Measurements from ENCODE around the gene PCBD2. TPM values are rescaled to one million over a fixed set of nuclear protein-coding genes. Genes with fewer than 3 reads are reported as not detected.

PCBD2 gene
- polyA plus RNA-seq, 1 experiment: 3.3 TPM

- TF ChIP-seq, protein P1, sequence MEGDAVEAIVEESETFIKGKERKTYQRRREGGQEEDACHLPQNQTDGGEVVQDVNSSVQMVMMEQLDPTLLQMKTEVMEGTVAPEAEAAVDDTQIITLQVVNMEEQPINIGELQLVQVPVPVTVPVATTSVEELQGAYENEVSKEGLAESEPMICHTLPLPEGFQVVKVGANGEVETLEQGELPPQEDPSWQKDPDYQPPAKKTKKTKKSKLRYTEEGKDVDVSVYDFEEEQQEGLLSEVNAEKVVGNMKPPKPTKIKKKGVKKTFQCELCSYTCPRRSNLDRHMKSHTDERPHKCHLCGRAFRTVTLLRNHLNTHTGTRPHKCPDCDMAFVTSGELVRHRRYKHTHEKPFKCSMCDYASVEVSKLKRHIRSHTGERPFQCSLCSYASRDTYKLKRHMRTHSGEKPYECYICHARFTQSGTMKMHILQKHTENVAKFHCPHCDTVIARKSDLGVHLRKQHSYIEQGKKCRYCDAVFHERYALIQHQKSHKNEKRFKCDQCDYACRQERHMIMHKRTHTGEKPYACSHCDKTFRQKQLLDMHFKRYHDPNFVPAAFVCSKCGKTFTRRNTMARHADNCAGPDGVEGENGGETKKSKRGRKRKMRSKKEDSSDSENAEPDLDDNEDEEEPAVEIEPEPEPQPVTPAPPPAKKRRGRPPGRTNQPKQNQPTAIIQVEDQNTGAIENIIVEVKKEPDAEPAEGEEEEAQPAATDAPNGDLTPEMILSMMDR (IDR thresholded peaks at IDR 0.05; ENCODE audit: insufficient read depth, low read depth, low read length): no peak
- Histone ChIP-seq H3K4me3 (ENCODE audit: low read depth, low read length) (no peak overlapping the region), H3K27me3 (ENCODE audit: control insufficient read depth, insufficient read depth, low read length) (no peaks in the 10 kb centered on the region), H3K36me3 (ENCODE audit: control insufficient read depth, insufficient read depth, low read length) (no peaks in the 10 kb centered on the region)
- CTCF ChIA-PET: interaction anchor here (0.6 to 1.5 kb wide), 2 partner anchors 41 to 268 kb away, joined by 3 read pairs; partner anchors contain the start of gene PCBD2
- DNase-seq (ENCODE audit: low read depth): no peak
- POLR2A ChIA-PET: no interaction called here
Observed at GRCh38 chr5:134945041-134945440, 40.1 kb downstream of the PCBD2 start.

GRCh38 chr5:134948911-134949310 is 44.0 kb downstream of the PCBD2 start:
- CTCF ChIA-PET: interaction anchor here (1.1 to 1.7 kb wide), 3 partner anchors 9 to 18 kb away, joined by 3 to 4 read pairs (median 3); no protein-coding TSS in a partner anchor
- Histone ChIP-seq H3K36me3 (ENCODE audit: control insufficient read depth, insufficient read depth, low read length) (no peaks in the 10 kb centered on the region), H3K4me3 (ENCODE audit: low read depth, low read length) (no peak overlapping the region), H3K27me3 (ENCODE audit: control insufficient read depth, insufficient read depth, low read length) (no peaks in the 10 kb centered on the region)
- POLR2A ChIA-PET: no interaction called here
- TF ChIP-seq, protein P1 (IDR thresholded peaks at IDR 0.05; ENCODE audit: insufficient read depth, low read depth, low read length): no peak
- no peak for DNase-seq (ENCODE audit: low read depth)

DNA sequence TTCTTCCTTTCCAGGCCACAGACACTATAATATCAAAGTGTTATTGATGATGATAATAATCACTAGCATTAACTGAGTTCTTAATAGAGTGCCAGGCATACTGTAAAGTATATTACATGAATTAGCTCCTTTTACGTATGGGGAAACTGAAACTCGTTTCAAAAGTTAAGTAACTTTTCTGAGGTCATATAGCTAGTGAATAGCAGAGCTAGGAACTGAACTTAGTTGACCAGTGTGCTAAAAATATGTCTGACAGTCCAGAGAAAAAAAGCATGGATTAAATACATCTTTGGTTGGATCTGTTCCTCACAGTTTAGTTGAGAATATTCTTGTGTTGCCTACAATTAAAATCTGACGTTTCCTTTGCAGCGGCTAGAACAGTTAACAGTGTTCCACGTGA is 44.4 kb downstream of the PCBD2 start:
- ChIA-PET CTCF (interaction anchor here (1.1 to 1.7 kb wide), 3 partner anchors 10 to 18 kb away, joined by 3 to 4 read pairs (median 3); no protein-coding TSS in a partner anchor), POLR2A (no interaction called here)
- no peaks in the 10 kb centered on the region for H3K27me3 ChIP-seq (ENCODE audit: control insufficient read depth, insufficient read depth, low read length)
- TF ChIP-seq, protein P1 (IDR thresholded peaks at IDR 0.05; ENCODE audit: insufficient read depth, low read depth, low read length): no peak
- DNase-seq (ENCODE audit: low read depth): no peak
- no peaks in the 10 kb centered on the region for H3K36me3 ChIP-seq (ENCODE audit: control insufficient read depth, insufficient read depth, low read length)
- H3K4me3 ChIP-seq (ENCODE audit: low read depth, low read length): no peak overlapping the region

- CTCF ChIA-PET: no interaction called here
- TF ChIP-seq, protein P1 (IDR thresholded peaks at IDR 0.05; ENCODE audit: insufficient read depth, low read depth, low read length): no peak
- DNase-seq (ENCODE audit: low read depth): no peak
- POLR2A ChIA-PET: no interaction called here
- no peaks in the 10 kb centered on the region for H3K27me3 ChIP-seq (ENCODE audit: control insufficient read depth, insufficient read depth, low read length)
- H3K36me3 ChIP-seq (ENCODE audit: control insufficient read depth, insufficient read depth, low read length): no peaks in the 10 kb centered on the region
- no peak overlapping the region for H3K4me3 ChIP-seq (ENCODE audit: low read depth, low read length)
Observed at GRCh38 chr5:134957920-134958608, 53.1 kb downstream of the PCBD2 start.

GRCh38 chr5:134958755-134959154 is 53.8 kb downstream of the PCBD2 start:
- H3K27me3 ChIP-seq (ENCODE audit: control insufficient read depth, insufficient read depth, low read length): no peaks in the 10 kb centered on the region
- ChIA-PET POLR2A (no interaction called here), CTCF (no interaction called here)
- no peak for DNase-seq (ENCODE audit: low read depth)
- no peak overlapping the region for H3K4me3 ChIP-seq (ENCODE audit: low read depth, low read length)
- TF ChIP-seq, protein P1 (IDR thresholded peaks at IDR 0.05; ENCODE audit: insufficient read depth, low read depth, low read length): no peak
- H3K36me3 ChIP-seq (ENCODE audit: control insufficient read depth, insufficient read depth, low read length): no peaks in the 10 kb centered on the region

All from BJ (cell line).